SK-N-SH (cell line): ENCODE data around the gene GNB1L.

Experiments used
- EZH2phosphoT487 ChIP-seq: fragments of 200-600 bp; sonication (generic); IDR thresholded peaks from 2 replicates; pipeline ENCODE4 v1.6.1; 2017; ENCODE audit warnings: low read depth, mixed run types, mild to moderate bottlenecking, antibody characterized with exemption, moderate library complexity, borderline replicate concordance
- GATA2 ChIP-seq: sonication (generic); formaldehyde crosslinking; IDR thresholded peaks from 2 replicates; pipeline ENCODE4 v1.5.0; 2020; ENCODE audit warnings: mild to moderate bottlenecking, missing genetic modification reagents
- MXI1 ChIP-seq: IDR thresholded peaks from 2 replicates; pipeline ENCODE4 v1.6.1; 2012; ENCODE audit warnings: mild to moderate bottlenecking, low read depth, low read length, improper control_type of control experiment
- NFIC ChIP-seq: IDR thresholded peaks from 2 replicates; pipeline ENCODE4 v1.4.0; 2012; ENCODE audit warnings: borderline replicate concordance
- NRF1 ChIP-seq: IDR thresholded peaks from 2 replicates; pipeline ENCODE4 v1.6.1; 2012; ENCODE audit warnings: low read depth, mild to moderate bottlenecking, low read length
- POLR2AphosphoS5 ChIP-seq: IDR thresholded peaks from 2 replicates; pipeline ENCODE4 v1.6.1; 2012; ENCODE audit warnings: low read depth, low read length
- TCF12 ChIP-seq: IDR thresholded peaks from 2 replicates; pipeline ENCODE4 v1.4.0; 2012
- YY1 ChIP-seq: IDR thresholded peaks from 2 replicates; pipeline ENCODE4 v1.4.0; 2012; ENCODE audit warnings: low read depth, mild to moderate bottlenecking
- TF ChIP-seq, protein P1 (sequence below): fragments of 200-600 bp; sonication (generic); IDR thresholded peaks from 2 replicates; pipeline ENCODE4 v1.6.1; 2017; ENCODE audit warnings: antibody characterized with exemption, mild to moderate bottlenecking, moderate library complexity
- TF ChIP-seq, protein P2 (sequence below): fragments of 150-350 bp; IDR thresholded peaks from 2 replicates; pipeline ENCODE4 v1.6.1; 2016; ENCODE audit warnings: mild to moderate bottlenecking, low read depth, low read length
- TF ChIP-seq, protein P3 (sequence below): IDR thresholded peaks from 2 replicates; pipeline ENCODE4 v1.4.0; 2012; ENCODE audit warnings: low read depth

DNA sequence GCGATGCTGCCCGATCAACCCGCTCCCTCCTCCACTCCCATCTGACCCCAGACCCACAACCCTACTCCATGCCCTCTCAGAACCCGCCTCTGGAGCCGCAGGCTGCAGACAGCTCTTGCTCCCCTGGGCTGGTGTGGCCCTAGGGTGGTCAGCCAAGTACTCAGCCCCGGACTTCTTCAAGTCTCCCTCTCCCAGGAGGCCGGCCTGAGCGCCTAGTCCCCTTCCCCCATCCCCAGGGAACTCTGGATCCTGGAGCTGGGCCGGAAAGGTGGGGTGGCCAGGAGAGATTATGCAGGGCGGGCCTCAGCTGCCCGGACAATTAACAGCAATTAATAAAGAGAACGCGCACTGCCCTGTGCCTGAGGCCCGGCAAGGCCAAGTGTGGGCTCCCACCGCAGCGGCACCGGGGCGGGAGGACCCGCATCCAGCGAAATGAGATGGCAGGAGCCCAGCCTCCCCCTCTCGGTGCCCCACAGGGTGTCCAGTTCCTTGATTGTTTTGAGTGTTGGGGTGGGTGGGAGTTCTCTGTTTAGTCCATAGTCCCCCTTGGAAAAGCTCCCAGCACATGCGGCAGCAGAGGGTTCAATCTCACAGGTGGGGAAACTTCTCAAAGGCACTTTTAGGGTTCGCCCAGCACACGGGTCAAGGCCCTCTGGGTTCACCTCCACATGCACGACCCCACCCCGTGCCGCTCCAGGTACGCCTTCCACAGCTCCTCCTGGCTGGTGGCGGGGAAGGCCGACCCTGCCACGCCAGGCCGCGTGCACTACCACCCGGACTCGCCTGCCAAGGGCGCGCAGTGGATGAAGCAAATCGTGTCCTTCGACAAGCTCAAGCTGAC is 91.0 kb downstream of the GNB1L start:
- no peak for TF ChIP-seq TCF12
- TF ChIP-seq, protein P1, sequence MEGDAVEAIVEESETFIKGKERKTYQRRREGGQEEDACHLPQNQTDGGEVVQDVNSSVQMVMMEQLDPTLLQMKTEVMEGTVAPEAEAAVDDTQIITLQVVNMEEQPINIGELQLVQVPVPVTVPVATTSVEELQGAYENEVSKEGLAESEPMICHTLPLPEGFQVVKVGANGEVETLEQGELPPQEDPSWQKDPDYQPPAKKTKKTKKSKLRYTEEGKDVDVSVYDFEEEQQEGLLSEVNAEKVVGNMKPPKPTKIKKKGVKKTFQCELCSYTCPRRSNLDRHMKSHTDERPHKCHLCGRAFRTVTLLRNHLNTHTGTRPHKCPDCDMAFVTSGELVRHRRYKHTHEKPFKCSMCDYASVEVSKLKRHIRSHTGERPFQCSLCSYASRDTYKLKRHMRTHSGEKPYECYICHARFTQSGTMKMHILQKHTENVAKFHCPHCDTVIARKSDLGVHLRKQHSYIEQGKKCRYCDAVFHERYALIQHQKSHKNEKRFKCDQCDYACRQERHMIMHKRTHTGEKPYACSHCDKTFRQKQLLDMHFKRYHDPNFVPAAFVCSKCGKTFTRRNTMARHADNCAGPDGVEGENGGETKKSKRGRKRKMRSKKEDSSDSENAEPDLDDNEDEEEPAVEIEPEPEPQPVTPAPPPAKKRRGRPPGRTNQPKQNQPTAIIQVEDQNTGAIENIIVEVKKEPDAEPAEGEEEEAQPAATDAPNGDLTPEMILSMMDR, result no peak
- TF ChIP-seq EZH2phosphoT487, result no peak
- no peak for TF ChIP-seq MXI1
- TF ChIP-seq, protein P2, sequence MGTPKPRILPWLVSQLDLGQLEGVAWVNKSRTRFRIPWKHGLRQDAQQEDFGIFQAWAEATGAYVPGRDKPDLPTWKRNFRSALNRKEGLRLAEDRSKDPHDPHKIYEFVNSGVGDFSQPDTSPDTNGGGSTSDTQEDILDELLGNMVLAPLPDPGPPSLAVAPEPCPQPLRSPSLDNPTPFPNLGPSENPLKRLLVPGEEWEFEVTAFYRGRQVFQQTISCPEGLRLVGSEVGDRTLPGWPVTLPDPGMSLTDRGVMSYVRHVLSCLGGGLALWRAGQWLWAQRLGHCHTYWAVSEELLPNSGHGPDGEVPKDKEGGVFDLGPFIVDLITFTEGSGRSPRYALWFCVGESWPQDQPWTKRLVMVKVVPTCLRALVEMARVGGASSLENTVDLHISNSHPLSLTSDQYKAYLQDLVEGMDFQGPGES, result no peak
- no peak for TF ChIP-seq POLR2AphosphoS5
- no peak for TF ChIP-seq GATA2 (CRISPR knock-in tag)
- TF ChIP-seq, protein P3, sequence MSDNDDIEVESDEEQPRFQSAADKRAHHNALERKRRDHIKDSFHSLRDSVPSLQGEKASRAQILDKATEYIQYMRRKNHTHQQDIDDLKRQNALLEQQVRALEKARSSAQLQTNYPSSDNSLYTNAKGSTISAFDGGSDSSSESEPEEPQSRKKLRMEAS, result no peak
- TF ChIP-seq NRF1, result no peak
- TF ChIP-seq YY1, result no peak
- no peak for TF ChIP-seq NFIC
